ENCODE data around the gene MYO5A. TPM values are rescaled to one million over a fixed set of nuclear protein-coding genes. Genes with fewer than 3 reads are reported as not detected.

MYO5A gene
- total RNA-seq, 4 donors from 2014 or later: 5.8 to 51.2 (median 10.2) TPM

DNA sequence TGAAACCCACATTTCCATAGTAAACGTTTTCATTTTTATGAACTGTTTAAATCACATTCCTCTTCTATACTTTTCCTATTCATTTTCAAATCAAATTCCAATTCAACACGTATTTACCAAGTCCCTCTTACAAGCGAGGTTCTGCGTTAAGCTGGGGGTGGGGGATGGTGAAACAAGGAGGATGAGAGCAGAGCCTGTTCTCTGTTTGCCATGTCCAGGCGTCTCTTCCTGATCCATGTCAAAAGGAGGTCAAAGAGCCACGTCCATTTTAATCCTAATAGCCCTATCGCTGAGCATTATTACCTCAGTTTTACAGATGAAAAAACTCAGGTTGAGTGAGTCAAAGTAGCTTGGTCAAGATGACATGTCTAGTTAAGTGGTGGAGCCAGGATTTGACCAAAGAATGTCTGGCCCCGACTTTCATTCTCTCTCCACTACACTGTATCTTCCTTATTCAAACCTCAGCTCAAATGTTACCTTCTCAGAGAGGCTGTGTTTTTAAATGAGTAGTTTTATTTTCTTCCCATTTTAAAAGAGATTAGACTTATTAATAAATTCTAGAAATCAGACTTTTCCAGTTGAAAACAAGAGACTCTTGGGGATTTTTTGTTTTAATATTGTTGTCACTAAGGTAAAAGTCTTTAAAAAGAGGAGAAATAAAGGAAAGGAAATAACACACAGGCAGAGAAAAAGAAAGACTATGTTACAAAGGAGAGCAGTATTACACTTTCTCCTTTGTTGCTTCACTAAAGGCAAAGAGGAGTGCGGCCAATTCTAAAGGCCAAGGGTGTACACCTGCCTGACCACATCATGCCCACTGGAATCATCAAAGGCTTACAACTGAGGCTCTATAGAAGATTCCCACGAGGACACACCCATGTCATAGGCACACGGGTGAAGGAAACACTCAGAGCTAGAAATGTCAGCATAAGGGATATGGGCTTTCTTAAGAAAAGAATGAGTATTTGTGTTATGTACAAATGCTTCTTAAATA is 42.4 kb downstream of the MYO5A start:
- H3K27ac ChIP-seq: peak overlapping the region in 1 of 4 donors; percentile 48
- H3K27me3 ChIP-seq: no peaks in the 10 kb centered on the region
- no peak overlapping the region for H3K4me3 ChIP-seq
- in situ Hi-C loops (cut with MboI; ENCODE audit: low sequenced_read_pairs in 4 of 4) (no loop called here), intact Hi-C loops (cut with DNase I; ENCODE audit: low total_unique reads) (no loop called here)
- no peaks in the 10 kb centered on the region for H3K36me3 ChIP-seq
- peak in 1 of 2 donors; percentile 52 for ATAC-seq
- TF ChIP-seq, protein P1, sequence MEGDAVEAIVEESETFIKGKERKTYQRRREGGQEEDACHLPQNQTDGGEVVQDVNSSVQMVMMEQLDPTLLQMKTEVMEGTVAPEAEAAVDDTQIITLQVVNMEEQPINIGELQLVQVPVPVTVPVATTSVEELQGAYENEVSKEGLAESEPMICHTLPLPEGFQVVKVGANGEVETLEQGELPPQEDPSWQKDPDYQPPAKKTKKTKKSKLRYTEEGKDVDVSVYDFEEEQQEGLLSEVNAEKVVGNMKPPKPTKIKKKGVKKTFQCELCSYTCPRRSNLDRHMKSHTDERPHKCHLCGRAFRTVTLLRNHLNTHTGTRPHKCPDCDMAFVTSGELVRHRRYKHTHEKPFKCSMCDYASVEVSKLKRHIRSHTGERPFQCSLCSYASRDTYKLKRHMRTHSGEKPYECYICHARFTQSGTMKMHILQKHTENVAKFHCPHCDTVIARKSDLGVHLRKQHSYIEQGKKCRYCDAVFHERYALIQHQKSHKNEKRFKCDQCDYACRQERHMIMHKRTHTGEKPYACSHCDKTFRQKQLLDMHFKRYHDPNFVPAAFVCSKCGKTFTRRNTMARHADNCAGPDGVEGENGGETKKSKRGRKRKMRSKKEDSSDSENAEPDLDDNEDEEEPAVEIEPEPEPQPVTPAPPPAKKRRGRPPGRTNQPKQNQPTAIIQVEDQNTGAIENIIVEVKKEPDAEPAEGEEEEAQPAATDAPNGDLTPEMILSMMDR (IDR thresholded peaks at IDR 0.05 in 4 of 5, conservative IDR thresholded peaks at IDR 0.05 in 1 of 5): no peak
- H3K9me3 ChIP-seq: no peaks in the 10 kb centered on the region
- DNase-seq: no peak
- peaks cover 34 to 50% of the 10 kb centered on the region in 2 donors for H3K4me1 ChIP-seq

DNA sequence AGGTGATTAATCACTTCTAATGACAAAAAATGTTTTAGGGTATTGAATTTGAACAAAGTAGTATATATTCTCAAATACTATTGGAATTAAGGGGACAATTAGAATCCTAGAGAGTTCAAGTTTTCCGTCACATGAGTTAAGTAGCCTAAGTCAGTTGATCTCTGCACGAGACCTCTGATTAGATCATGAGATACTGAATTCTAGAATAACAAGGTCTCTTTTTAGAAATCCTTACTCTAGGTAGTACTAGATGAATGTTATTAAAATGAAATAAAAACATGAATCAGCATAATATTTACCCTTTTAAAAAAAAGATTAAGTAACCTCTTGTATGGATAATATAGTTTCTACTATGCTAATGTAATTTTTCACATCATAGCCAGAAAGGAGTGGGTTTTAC is 43.4 kb downstream of the MYO5A start:
- intact Hi-C loops (cut with DNase I; ENCODE audit: low total_unique reads) (no loop called here), in situ Hi-C loops (cut with MboI; ENCODE audit: low sequenced_read_pairs in 4 of 4) (no loop called here)
- no peak for ATAC-seq
- no peaks in the 10 kb centered on the region for H3K9me3 ChIP-seq
- peaks cover 42 to 56% of the 10 kb centered on the region in 2 donors for H3K4me1 ChIP-seq
- TF ChIP-seq, protein P1 (IDR thresholded peaks at IDR 0.05 in 4 of 5, conservative IDR thresholded peaks at IDR 0.05 in 1 of 5): no peak
- TF ChIP-seq POLR2A (IDR thresholded peaks at IDR 0.05): no peak
- H3K27ac ChIP-seq: no peak overlapping the region
- no peak for DNase-seq
- no peaks in the 10 kb centered on the region for H3K36me3 ChIP-seq
- no peaks in the 10 kb centered on the region for H3K27me3 ChIP-seq
- H3K4me3 ChIP-seq: no peak overlapping the region

DNA sequence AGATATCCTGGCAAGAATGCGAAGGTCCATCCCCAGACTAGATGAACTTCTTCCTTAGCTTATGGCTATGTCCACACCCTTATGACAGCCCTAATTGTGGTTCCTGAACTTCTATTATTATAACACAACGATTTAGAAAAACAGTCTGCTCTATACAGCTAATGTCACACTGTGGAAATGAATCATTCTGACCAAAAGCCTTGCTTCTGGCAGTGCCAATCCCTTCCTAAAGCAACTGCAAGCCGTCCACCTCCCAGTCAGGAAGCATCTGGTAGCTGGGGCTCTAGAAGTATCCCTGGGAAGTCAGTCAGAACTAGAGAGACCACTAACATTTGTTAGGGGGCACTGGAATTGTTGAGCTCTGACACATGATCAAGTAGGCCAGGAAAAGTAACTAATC is 45.0 kb downstream of the MYO5A start:
- ATAC-seq: peak in 1 of 2 donors; percentile 5
- H3K9me3 ChIP-seq: no peaks in the 10 kb centered on the region
- no peak overlapping the region for H3K4me3 ChIP-seq
- in situ Hi-C loops (cut with MboI; ENCODE audit: low sequenced_read_pairs in 4 of 4) (no loop called here), intact Hi-C loops (cut with DNase I; ENCODE audit: low total_unique reads) (no loop called here)
- peaks cover 42 to 56% of the 10 kb centered on the region in 2 donors for H3K4me1 ChIP-seq
- H3K27me3 ChIP-seq: no peaks in the 10 kb centered on the region
- H3K27ac ChIP-seq: peak overlapping the region in 2 of 4 donors; percentile 66 to 76
- H3K36me3 ChIP-seq: no peaks in the 10 kb centered on the region
- TF ChIP-seq, protein P1 (IDR thresholded peaks at IDR 0.05 in 4 of 5, conservative IDR thresholded peaks at IDR 0.05 in 1 of 5): no peak
- TF ChIP-seq POLR2A (IDR thresholded peaks at IDR 0.05): no peak
- DNase-seq: no peak

DNA sequence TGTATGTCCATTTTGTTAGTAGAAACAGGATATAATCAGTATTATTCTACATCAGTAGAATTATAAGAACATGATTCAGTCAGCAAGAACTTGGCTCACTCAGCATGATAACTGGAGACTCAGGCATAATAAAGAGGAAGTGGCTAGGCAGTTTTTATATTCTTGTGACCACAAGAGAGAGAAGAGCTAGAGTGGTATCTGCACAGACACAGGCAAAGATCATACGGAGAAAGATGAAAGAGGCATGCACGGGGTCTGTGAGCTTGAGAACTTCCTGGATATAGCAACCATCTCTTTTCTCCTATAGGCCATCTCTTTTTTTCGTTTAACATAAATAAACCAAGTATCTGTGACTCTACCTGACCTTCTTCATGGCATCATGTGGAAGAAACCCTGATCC is 46.8 kb downstream of the MYO5A start:
- Histone ChIP-seq H3K9me3 (no peaks in the 10 kb centered on the region), H3K27me3 (no peaks in the 10 kb centered on the region), H3K27ac (peak overlapping the region; percentile 12 to 76 (median 48)), H3K36me3 (no peaks in the 10 kb centered on the region), H3K4me3 (no peak overlapping the region), H3K4me1 (peaks cover 38 to 56% of the 10 kb centered on the region in 2 donors)
- intact Hi-C loops (cut with DNase I; ENCODE audit: low total_unique reads): no loop called here
- DNase-seq (no peak), ATAC-seq (peak; percentile 83 to 87)
- in situ Hi-C loops (cut with MboI; ENCODE audit: low sequenced_read_pairs in 4 of 4): no loop called here
- no peak for TF ChIP-seq POLR2A (IDR thresholded peaks at IDR 0.05)
- TF ChIP-seq, protein P1 (IDR thresholded peaks at IDR 0.05 in 4 of 5, conservative IDR thresholded peaks at IDR 0.05 in 1 of 5): no peak

All from gastrocnemius medialis (tissue), 4 donors.